ENCODE measurements around the gene ANKRD23. TPM values are rescaled to one million over a fixed set of nuclear protein-coding genes. Genes with fewer than 3 reads are reported as not detected.
A peak's percentile ranks its signal among the peaks of the same experiment; 100 is the strongest.

ANKRD23 gene
- polyA plus RNA-seq, 1 of the 3 experiments (the other 2 are of a cell fraction) = 3.1 TPM

- Histone ChIP-seq H4K20me1 (ENCODE audit: insufficient read depth) (no peaks in the 10 kb centered on the region), H3K4me1 (ENCODE audit: control insufficient read depth in 1 of 2, insufficient read depth in 2 of 2, low read depth in 1 of 2, low read length in 1 of 2) (peaks cover 0 to 12% of the 10 kb centered on the region in 2 experiments; a peak in 1 of 4 replicates), H3K4me3 (ENCODE audit: low read depth in 2 of 2, low read length in 1 of 2) (no peak overlapping the region), H3K9me2 (no peaks in the 10 kb centered on the region), H3F3A (replicated peaks; ENCODE audit: insufficient read depth) (no peaks in the 10 kb centered on the region), H3K9me3 (no peaks in the 10 kb centered on the region), H2AFZ (ENCODE audit: low read depth) (no peak overlapping the region), H3K9ac (no peak overlapping the region), H3K79me2 (ENCODE audit: insufficient read depth) (no peaks in the 10 kb centered on the region), H3K27me3 (ENCODE audit: insufficient read depth) (no peaks in the 10 kb centered on the region), H3K27ac (ENCODE audit: low read depth in 2 of 2, low read length in 1 of 2) (no peak overlapping the region), H3K36me3 (replicated peaks in 1 of 2; ENCODE audit: control insufficient read depth in 1 of 2, insufficient read depth in 2 of 2, low read length in 1 of 2) (no peaks in the 10 kb centered on the region), H3K4me2 (no peak overlapping the region)
- CTCF ChIA-PET = interaction anchor here (0.6 to 4.1 kb wide), 8 partner anchors 13 to 42 kb away, joined by 3 to 31 read pairs (median 8); partner anchors contain the start of genes CNNM3 and CNNM4
- WGBS (ENCODE audit: low lambda C conversion rate) = 80% methylated on average over 5 of the region's 10 CpGs
- no peak for TF ChIP-seq GABPA (IDR thresholded peaks at IDR 0.05; ENCODE audit: low read depth)
- no peak for TF ChIP-seq EP300 (IDR thresholded peaks at IDR 0.05; ENCODE audit: borderline replicate concordance in 1 of 2, low read depth in 1 of 2, low read length in 1 of 2)
- TF ChIP-seq NRF1 (IDR thresholded peaks at IDR 0.05; ENCODE audit: low read depth, low read length) = no peak
- TF ChIP-seq PBX3 (IDR thresholded peaks at IDR 0.05) = no peak
- no peak for TF ChIP-seq MXI1 (IDR thresholded peaks at IDR 0.05; ENCODE audit: low read depth, low read length)
- TF ChIP-seq SIN3A (IDR thresholded peaks at IDR 0.05; ENCODE audit: borderline replicate concordance, low read depth, low read length) = no peak
- no peak for TF ChIP-seq JUND (IDR thresholded peaks at IDR 0.05)
- no peak for TF ChIP-seq FOXM1 (IDR thresholded peaks at IDR 0.05; ENCODE audit: low read depth)
- TF ChIP-seq TCF12 (IDR thresholded peaks at IDR 0.05) = no peak
- no peak for TF ChIP-seq TEAD4 (IDR thresholded peaks at IDR 0.05; ENCODE audit: borderline replicate concordance, insufficient read depth)
- TF ChIP-seq RFX5 (IDR thresholded peaks at IDR 0.05; ENCODE audit: low read length) = no peak
- TF ChIP-seq NFIC (IDR thresholded peaks at IDR 0.05; ENCODE audit: borderline replicate concordance) = no peak
- TF ChIP-seq YY1 (IDR thresholded peaks at IDR 0.05; ENCODE audit: low read depth) = no peak
- TF ChIP-seq, protein P1, sequence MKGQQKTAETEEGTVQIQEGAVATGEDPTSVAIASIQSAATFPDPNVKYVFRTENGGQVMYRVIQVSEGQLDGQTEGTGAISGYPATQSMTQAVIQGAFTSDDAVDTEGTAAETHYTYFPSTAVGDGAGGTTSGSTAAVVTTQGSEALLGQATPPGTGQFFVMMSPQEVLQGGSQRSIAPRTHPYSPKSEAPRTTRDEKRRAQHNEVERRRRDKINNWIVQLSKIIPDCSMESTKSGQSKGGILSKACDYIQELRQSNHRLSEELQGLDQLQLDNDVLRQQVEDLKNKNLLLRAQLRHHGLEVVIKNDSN (IDR thresholded peaks at IDR 0.05; ENCODE audit: borderline replicate concordance, low read depth) = no peak
- TF ChIP-seq FOSL2 (IDR thresholded peaks at IDR 0.05; ENCODE audit: borderline replicate concordance, low read depth) = no peak
- POLR2A ChIA-PET = no interaction called here
- peak; percentile 8 for DNase-seq
Measured at GRCh38 chr2:96801786-96802595, 41.8 kb downstream of the ANKRD23 start.
